Stimulated activated CD4-positive, alpha-beta T cell treated with anti-CD3 and anti-CD28 coated beads, Interleukin-1b, Interleukin-23, amount 100 ng/mL, for 24 hours (primary cell): Measurements from ENCODE around the gene DPP6.

ENCODE experiments used
- DNase-seq, 4 experiments: peaks; one replicate each; pipeline ENCODE4 v3.0.0-alpha.2; 2020; ENCODE audit warnings: low read depth in 4 of 4, low spot score in 1 of 4

DPP6 gene

GRCh38 chr7:154450451-154450850 is 398.3 kb downstream of the DPP6 start:
- DNase-seq, result no peak

DNA sequence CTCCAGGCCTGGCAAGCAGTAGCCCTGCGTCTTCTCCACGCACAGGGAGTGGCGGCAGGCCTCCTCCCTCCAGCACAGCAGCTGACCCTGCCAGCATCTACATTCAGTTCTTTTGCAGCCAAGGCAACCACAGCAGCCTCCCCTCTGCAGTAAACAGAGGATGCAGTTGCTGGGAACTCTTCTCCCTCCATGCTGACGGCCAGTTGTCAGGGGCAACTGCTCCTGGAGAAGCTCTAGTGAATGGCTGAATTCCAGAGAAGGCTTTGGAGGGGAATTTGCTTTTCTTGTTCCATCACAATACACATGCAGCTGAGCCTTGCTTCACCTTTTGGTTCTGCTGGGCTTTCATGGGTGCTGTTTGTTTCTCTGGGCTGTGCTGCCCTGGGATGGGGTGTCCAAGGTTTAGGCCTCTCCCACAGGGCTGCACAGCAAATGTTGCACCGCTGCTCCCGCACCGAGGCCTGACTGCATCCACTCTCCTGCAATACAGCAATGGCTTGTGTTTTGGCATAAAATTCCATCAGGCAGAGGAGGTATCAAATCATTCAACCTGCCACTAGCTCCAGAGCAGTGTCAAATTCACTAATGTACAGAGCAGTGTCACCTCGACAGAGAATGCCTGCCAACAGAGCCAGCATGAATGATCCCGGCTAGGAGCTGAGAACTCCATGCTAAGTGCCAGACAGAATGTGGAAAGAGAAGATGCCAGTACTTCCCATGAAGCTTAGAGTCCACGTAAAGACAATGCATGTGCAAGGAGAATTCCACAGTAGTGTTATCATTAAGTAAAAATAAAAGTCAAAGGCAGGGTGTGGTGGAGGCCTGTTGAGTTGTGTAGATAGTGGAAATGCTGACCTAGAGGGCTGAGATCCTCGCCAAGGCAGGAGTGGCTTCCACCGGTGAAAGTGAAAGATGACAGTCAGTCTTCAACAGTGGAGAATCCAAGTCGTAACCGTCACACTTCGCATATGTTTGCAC is 399.6 kb downstream of the DPP6 start:
- DNase-seq, result no peak

GRCh38 chr7:154463794-154464193 is 411.6 kb downstream of the DPP6 start:
- DNase-seq, result no peak

DNA sequence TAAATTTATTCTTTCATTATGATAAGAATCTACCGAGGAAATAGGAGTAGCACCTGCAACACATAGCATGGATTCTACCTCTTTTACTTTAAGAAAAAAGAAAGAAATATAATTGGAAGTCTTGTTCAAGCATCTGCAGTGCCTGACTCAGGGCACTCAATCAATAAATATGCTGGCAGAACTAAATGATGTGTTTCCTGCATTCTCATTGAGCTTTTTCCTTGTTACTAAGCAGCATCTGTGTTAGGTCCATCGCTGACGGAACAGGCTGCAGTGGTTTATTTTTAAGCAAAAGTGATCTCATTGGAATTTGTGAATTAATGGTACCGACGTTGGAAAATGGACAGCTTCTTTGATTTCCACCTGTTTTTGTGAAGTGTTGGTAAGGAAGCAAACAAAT is 417.5 kb downstream of the DPP6 start:
- DNase-seq, result no peak

DNA sequence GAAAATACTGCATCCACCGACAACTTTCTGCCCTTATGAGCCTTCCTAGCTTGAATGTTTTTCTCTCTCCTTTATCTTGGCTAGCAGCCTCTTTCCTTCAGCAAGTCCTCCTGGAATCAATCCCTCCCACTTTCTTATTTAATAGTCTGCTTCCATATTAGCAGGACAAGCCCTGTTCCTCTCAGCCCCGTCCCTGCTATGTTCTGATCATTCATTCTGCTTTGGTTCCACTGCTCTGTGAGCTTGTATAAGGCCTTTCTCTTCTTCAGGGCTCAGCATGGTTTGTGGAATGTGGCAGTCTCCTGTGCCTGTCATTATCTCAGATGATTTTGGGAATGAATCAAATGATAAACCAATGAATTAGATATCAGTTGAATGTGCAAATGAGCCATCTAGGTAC is 420.1 kb downstream of the DPP6 start:
- no peak for DNase-seq

DNA sequence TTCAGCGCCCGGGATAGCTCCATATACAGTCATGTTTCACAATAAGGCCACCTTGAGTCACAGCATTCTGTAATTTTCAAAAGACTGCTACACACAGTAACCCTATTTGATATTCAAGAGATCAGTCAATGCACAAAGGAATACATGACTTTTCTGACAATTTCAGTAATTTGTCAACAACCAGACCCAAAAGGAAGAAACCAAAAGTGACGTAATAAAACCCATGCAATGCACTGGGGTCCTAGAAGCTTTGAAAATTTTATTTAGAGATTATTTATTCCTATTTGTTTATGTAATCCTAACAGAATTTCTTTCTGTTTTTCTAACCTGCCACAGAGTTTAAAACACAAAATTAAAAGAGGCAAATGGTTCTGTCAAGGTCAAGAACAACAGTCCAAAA is 421.2 kb downstream of the DPP6 start:
- no peak for DNase-seq

DNA sequence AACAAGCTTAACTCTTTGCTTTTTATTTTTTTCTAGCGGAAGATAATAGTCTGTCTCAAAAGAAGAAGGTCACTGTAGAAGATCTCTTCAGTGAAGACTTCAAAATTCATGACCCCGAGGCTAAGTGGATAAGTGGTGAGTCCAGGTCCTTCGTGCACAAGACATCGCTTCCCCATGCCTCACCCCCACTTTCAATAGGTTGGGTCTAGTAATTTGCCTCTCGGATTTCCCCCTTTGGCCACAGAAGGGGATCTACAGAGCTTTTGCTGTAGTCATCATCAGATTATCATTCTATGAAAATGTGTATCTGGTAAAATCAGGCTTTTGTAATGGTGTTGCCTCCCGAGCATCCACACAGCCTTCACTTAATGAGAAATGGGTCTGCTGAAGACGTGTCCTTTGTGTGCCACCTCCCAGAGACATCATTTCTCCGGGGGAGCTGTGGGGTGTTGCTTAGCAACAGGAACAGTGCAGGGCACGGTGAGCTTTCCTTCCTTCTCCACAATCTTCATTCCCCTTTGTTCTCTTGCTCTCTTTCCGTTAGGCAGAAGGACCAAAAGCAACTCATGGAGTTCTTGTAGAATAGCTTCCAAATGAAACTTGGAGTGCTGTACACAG is 422.8 kb downstream of the DPP6 start:
- DNase-seq, result no peak

GRCh38 chr7:154475864-154476263 is 423.7 kb downstream of the DPP6 start:
- no peak for DNase-seq

- DNase-seq, result no peak
Observed at GRCh38 chr7:154480817-154481216, 428.6 kb downstream of the DPP6 start.

DNA sequence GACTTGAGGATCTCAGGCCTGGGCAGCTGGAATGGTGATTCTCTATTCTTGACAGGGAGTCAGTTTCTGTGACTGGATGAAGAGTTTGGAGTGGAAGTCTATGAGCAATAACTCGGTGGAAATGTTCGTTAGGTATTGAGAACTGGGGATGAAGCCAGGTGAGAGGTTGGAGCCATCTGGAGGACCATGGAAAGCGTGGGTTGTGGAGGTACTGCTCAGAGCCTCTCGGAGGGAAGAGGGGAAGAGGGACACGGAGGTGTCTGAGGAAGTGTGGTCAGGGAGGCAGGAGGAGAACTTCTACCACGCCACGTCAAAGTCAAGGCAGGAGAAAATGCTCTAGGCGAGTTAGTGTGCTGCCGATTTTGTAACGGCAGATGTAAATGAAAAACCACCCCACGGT is 430.7 kb downstream of the DPP6 start:
- no peak for DNase-seq

GRCh38 chr7:154484406-154484805 is 432.2 kb downstream of the DPP6 start:
- DNase-seq, result no peak

- no peak for DNase-seq
Observed at GRCh38 chr7:154484943-154485342, 432.7 kb downstream of the DPP6 start.

DNA sequence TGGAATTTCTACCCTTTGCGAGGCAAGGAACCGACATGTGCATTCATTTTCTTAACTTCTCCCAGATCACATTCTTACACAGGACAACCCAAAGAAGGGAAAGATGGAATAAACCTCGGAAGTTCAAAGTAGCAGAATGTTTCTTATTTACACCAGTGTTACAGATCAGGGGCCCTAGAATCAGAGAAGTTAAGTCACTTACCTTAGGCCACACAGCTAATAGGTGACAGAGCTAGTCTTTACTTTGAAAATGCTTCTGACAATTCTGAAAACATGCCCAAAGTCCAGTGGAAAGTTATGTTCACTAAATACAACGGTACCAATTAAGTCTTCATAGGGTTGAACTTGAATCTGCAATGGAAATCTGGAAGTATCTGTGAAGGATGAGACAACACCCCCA is 437.7 kb downstream of the DPP6 start:
- DNase-seq, result no peak

DNA sequence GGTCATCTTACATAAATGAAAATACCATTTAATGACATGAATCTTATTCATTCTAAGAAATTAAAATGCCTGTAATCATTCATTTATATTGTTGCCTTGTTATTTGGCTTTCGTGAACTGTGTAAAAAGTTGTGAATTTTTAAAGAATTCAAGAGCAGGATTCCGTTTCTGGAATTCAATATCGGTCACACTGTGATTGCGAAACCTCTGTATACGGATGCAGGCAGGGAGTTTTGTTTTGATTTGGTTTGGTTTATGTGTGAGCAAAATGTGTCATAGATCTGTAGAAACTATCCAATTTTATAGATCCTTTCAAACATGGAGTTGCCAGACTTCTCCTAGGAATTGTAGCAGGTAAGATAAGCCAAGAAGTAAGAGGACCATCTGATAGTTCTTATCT is 441.4 kb downstream of the DPP6 start:
- no peak for DNase-seq

DNA sequence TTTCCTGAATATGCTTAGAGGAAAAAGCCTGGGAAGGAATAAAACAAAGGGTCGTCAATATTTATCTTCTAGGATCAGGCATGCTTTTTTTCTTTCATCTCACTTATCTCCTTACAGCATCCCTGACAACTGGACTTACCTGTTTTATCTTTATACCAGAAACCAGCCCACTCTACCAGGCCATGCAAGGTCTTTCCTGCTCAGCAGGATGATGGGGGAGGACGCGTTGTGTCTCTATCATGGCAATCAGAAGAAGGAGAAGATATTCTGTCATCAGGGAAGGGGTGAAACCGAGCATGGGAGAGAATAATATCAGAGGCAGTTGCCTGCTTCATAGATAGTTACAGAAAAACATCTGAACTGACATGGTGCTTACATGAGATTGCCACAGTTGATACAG is 445.6 kb downstream of the DPP6 start:
- DNase-seq, result no peak

DNA sequence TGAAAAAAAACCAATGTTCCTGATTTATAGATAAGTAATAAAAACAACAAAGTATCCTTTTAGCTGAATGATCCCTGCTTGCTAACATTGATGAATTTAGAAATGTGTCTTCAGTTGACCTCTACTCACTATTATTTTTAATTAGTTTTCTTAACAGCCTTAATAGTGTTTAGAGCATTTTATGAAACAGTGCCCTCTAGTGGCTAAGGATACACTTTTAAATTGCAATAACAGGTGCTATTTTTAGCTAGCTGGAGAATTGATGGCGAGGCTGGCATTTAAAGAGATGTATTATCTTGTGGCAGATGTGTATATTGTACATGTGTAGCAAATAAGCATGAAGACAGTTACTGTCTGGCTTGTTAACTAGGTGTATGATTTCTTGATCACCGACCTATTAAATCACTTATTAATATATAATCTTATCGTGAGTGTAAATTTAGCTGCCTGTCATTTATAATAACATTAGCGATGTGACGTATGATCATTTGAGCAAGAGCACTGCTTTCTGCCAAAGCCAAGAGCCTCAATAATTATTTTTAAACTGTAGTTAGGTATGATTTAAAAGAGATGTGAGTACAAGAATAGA is 451.9 kb downstream of the DPP6 start:
- no peak for DNase-seq

DNA sequence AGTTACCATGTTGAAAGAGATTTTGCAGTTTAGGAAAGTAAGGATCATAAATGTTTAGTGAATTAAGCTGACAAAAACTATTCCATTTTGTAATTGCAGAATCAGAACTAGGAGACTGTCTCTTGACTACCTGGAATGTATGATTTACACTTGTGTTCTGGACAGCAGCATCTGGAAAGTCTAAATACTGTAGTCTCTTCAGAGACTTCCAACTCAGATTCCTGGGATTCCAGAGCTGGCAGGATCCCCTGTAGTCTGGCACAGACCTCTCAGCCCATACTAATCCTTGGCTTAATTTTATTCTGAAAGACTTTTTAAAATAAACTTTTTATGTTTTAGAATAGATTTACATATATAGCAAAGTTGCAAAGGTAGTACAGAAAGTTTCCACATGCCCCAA is 452.7 kb downstream of the DPP6 start:
- DNase-seq, result no peak

- DNase-seq, result no peak
Observed at GRCh38 chr7:154505362-154505761, 453.2 kb downstream of the DPP6 start.

DNA sequence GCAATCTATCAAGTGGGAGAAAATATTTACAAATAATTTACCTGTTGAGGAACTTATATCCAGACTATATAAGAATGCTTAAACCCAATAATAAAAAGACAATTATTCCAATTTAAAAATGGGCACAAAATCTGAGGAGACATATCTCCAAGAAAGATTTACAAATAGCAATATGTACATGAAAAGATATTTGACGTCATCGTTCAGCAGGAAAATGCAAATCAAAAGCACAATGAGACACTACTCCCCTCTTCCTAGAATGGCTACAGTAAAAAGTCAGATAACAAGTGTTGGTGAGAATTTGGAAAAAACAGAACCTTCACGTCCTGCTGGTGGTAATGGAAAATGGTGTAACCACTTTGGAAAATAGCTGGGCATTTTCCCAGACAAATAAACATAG is 457.0 kb downstream of the DPP6 start:
- DNase-seq, result no peak

GRCh38 chr7:154512121-154512833 is 460.1 kb downstream of the DPP6 start:
- DNase-seq, result no peak

DNA sequence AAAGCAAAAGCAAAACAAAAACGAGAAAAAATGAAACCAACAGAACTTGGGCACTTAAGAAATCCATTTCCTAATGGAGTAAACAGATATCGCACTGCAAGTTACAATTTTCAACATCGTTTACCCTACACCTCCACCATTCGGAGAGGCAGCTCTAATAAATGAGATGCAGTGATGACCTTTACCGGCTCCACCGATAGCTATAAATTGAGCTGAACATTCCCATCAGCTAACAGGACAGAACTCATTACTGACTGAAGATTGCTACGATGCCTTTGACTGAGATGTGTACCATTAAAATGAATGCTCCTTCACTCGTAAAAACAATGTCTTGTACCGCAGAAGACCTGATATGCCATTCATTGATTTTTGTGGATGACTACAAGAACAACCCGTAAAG is 465.6 kb downstream of the DPP6 start:
- no peak for DNase-seq

- DNase-seq, result no peak
Observed at GRCh38 chr7:154519229-154519628, 467.0 kb downstream of the DPP6 start.
